ENCODE data around the gene GPC4.

GRCh38 chrX:133330956-133331355 is 84.3 kb downstream of the GPC4 start:
- TF ChIP-seq CTCF (conservative IDR thresholded peaks at IDR 0.05) (no peak), ZFX (IDR thresholded peaks at IDR 0.05) (no peak)
